ENCODE results near the gene SMOC2. TPM values are rescaled to one million over a fixed set of nuclear protein-coding genes. Genes with fewer than 3 reads are reported as not detected.

Gene SMOC2
- total and polyA plus RNA-seq, 12 donors = 3.0 to 32.0 (median 10.5) TPM

DNA sequence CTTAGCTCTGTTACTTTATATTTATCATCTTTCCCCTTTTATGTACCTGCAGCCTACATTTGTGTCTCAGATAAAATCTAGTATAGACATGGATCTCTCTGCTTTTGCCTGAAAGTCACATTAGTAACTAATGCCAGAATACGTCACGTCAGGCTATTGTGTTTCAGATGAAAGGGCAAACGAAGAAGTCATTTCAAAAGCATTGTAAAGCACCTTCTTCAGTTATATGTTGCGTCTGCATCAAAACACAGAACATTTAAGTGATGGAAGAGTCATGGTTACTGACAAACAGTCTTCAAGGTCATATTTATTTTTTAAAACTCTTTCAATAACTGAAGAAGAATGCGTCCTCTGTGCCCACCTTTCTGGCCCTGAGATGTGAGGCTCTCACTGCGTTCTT is 119.1 kb downstream of the SMOC2 start:
- Histone ChIP-seq H3K4me1 (replicated peaks in 1 of 2) (no peaks in the 10 kb centered on the region), H3K27me3 (peaks cover 7% of the 10 kb centered on the region), H3K4me3 (no peak overlapping the region), H3K36me3 (replicated peaks in 1 of 2) (no peaks in the 10 kb centered on the region), H3K27ac (no peak overlapping the region), H3K9me3 (replicated peaks in 1 of 3) (no peaks in the 10 kb centered on the region)
- 43 to 53% (median 46%) methylated on average over 6 of the region's 6 CpGs for WGBS, 4 donors
- no peak for DNase-seq
- intact Hi-C loops (cut with DNase I) = no loop called here
- TF ChIP-seq POLR2A (IDR thresholded peaks at IDR 0.05) (no peak), CTCF (IDR thresholded peaks at IDR 0.05) (no peak)

- H3K9me3 ChIP-seq (replicated peaks in 1 of 3) = no peaks in the 10 kb centered on the region
- H3K36me3 ChIP-seq (replicated peaks in 1 of 2) = no peaks in the 10 kb centered on the region
- H3K27ac ChIP-seq = no peak overlapping the region
- no peaks in the 10 kb centered on the region for H3K4me1 ChIP-seq (replicated peaks in 1 of 2)
- H3K4me3 ChIP-seq = no peak overlapping the region
- no peak for TF ChIP-seq CTCF (IDR thresholded peaks at IDR 0.05)
- no peak for TF ChIP-seq POLR2A (IDR thresholded peaks at IDR 0.05)
- H3K27me3 ChIP-seq = peaks cover 7% of the 10 kb centered on the region
- intact Hi-C loops (cut with DNase I) = no loop called here
- DNase-seq = no peak
- 64 to 73% (median 67%) methylated on average over 29 of the region's 29 CpGs for WGBS, 4 donors
These were observed 121.7 kb downstream of the SMOC2 start for GRCh38 chr6:168562576-168563151.

DNA sequence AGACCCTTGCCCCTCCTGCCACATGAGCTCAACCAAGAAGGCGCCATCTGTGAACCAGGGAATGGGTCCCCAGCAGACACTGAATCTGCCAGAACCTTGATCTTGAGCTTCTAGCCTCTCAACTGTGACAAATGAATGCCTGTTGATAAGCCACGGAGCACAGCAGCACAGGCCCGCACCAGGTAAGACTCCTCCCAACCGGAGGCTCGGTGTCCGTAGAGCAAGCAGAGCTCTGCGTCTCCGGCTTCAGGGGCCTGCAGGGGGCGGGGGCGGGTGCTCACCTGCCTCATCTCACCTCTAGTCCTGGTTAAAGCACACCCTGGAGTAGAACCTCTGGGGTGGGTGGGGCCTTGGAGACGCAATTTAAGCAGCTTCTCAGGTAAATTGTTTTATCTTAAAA is 122.7 kb downstream of the SMOC2 start:
- 79 to 87% (median 80%) methylated on average over 6 to 11 of the region's 11 CpGs for WGBS, 4 donors
- H3K27me3 ChIP-seq = peaks cover 7% of the 10 kb centered on the region
- TF ChIP-seq POLR2A (IDR thresholded peaks at IDR 0.05) (no peak), CTCF (IDR thresholded peaks at IDR 0.05) (no peak)
- no peaks in the 10 kb centered on the region for H3K4me1 ChIP-seq (replicated peaks in 1 of 2)
- H3K9me3 ChIP-seq (replicated peaks in 1 of 3) = no peaks in the 10 kb centered on the region
- no peak overlapping the region for H3K27ac ChIP-seq
- DNase-seq = no peak
- intact Hi-C loops (cut with DNase I) = no loop called here
- no peak overlapping the region for H3K4me3 ChIP-seq
- H3K36me3 ChIP-seq (replicated peaks in 1 of 2) = no peaks in the 10 kb centered on the region

- no peak overlapping the region for H3K27ac ChIP-seq
- H3K9me3 ChIP-seq (replicated peaks in 1 of 3) = no peaks in the 10 kb centered on the region
- no peak overlapping the region for H3K4me3 ChIP-seq
- no peak for DNase-seq
- WGBS, 4 donors = 81 to 94% (median 87%) methylated on average over 4 of the region's 4 CpGs
- intact Hi-C loops (cut with DNase I) = no loop called here
- H3K4me1 ChIP-seq (replicated peaks in 1 of 2) = no peaks in the 10 kb centered on the region
- TF ChIP-seq POLR2A (IDR thresholded peaks at IDR 0.05) = no peak
- no peak for TF ChIP-seq CTCF (IDR thresholded peaks at IDR 0.05)
- peaks cover 7% of the 10 kb centered on the region for H3K27me3 ChIP-seq
- H3K36me3 ChIP-seq (replicated peaks in 1 of 2) = no peaks in the 10 kb centered on the region
These were observed 124.1 kb downstream of the SMOC2 start for GRCh38 chr6:168565112-168565511.
